Panc1 (cell line): ENCODE measurements around the gene FN3K. TPM values are rescaled to one million over a fixed set of nuclear protein-coding genes. Genes with fewer than 3 reads are reported as not detected.

Source experiments
- ATAC-seq: fragments of 200-7000 bp; cut with Tn5 transposase; 2 replicates; pipeline ENCODE4 v1.9.1; 2020; ENCODE audit warnings: mild to moderate bottlenecking, moderate library complexity
- BruUV-seq: library from RNA; stranded (reverse); fragments of 400-500 nt; replicated peaks from 2 replicates; lab custom pipeline; 2021; lab: Mats Ljungman, UMichigan
- CTCF ChIA-PET: fragments of 300-600 bp; sonication (Branson Sonifier 250); formaldehyde crosslinking; loops from one replicate; lab custom pipeline; 2022; ENCODE audit warnings: antibody characterized with exemption; lab: Charles Lee
- POLR2A ChIA-PET: fragments of 300-600 bp; sonication (Branson Sonifier 250); formaldehyde crosslinking; loops from one replicate; lab custom pipeline; 2022; ENCODE audit warnings: antibody characterized with exemption; lab: Charles Lee
- DNase-seq: peaks from one replicate; pipeline ENCODE4 v3.0.0-alpha.2; 2010; ENCODE audit warnings: low read depth, low spot score
- H3K27ac ChIP-seq: 2 replicates; pipeline ENCODE4 v1.5.1; 2011; ENCODE audit warnings: mild to moderate bottlenecking, low read length, inconsistent platforms
- H3K27me3 ChIP-seq: fragments of 200-500 bp; sonication (Bioruptor generic); 2 replicates; pipeline ENCODE4 v1.6.0; 2014; ENCODE audit warnings: low read length, inconsistent platforms; ENCODE audit not compliant: control insufficient read depth, insufficient read depth
- H3K36me3 ChIP-seq: fragments of 200-500 bp; sonication (Bioruptor generic); 2 replicates; pipeline ENCODE4 v1.5.1; 2014; ENCODE audit warnings: inconsistent platforms, mild to moderate bottlenecking, low read length, moderate library complexity; ENCODE audit not compliant: control insufficient read depth, insufficient read depth
- H3K4me1 ChIP-seq: 2 replicates; pipeline ENCODE4 v1.5.1; 2011; ENCODE audit warnings: inconsistent platforms, mild to moderate bottlenecking, low read length, moderate library complexity; ENCODE audit not compliant: control insufficient read depth, insufficient read depth
- H3K4me3 ChIP-seq, 2 experiments: 2 replicates each; pipeline ENCODE4 v1.5.1; 2011 to 2012; ENCODE audit warnings: low read depth in 2 of 2, low read length in 2 of 2, mild to moderate bottlenecking in 2 of 2, inconsistent platforms in 1 of 2, moderate library complexity in 1 of 2
- H3K9me3 ChIP-seq: fragments of 200-500 bp; sonication (Bioruptor generic); 2 replicates; pipeline ENCODE4 v1.5.1; 2014; ENCODE audit warnings: low read depth, mild to moderate bottlenecking, inconsistent platforms, low read length, moderate library complexity; ENCODE audit not compliant: control insufficient read depth, insufficient read depth
- CTCF ChIP-seq: fragments of 450-650 bp; IDR thresholded peaks from 2 replicates; pipeline ENCODE4 v1.5.1; 2017; ENCODE audit warnings: mild to moderate bottlenecking
- POLR2AphosphoS5 ChIP-seq: IDR thresholded peaks from 2 replicates; pipeline ENCODE4 v1.6.1; 2012; ENCODE audit warnings: mild to moderate bottlenecking, low read depth, low read length, moderate library complexity
- REST ChIP-seq, 2 experiments: IDR thresholded peaks; 2 replicates each; pipeline ENCODE4 v1.6.1; 2011 to 2012; ENCODE audit warnings: low read depth in 2 of 2, control low read depth in 1 of 2, low read length in 1 of 2, mild to moderate bottlenecking in 1 of 2, moderate library complexity in 1 of 2; ENCODE audit not compliant: insufficient read depth in 1 of 2
- SIN3A ChIP-seq: IDR thresholded peaks from 2 replicates; pipeline ENCODE4 v1.6.1; 2012; ENCODE audit warnings: low read depth, mild to moderate bottlenecking, low read length, moderate library complexity, borderline replicate concordance; ENCODE audit not compliant: insufficient read depth
- TCF7L2 ChIP-seq: IDR thresholded peaks from 2 replicates; pipeline ENCODE4 v1.6.1; 2011; ENCODE audit warnings: mild to moderate bottlenecking, low read depth, low read length, inconsistent platforms
- in situ Hi-C: cut with HindIII; loops from 2 replicates; pipeline ENCODE4 v1.10.0; 2016; ENCODE audit warnings: low sequenced_read_pairs, low pct_unique_long_range_greater_than_20kb
- intact Hi-C: fragments of 100-400 bp; cut with micrococcal nuclease; formaldehyde crosslinking; loops from one replicate; pipeline ENCODE4 v1.10.0; 2022; ENCODE audit not compliant: unreplicated experiment
- total RNA-seq: library from RNA; stranded (reverse); gene quantifications from one replicate; pipeline ENCODE4 v1.2.1, GENCODE V29; 2021; ENCODE audit not compliant: unreplicated experiment

The FN3K gene
- total RNA-seq, 1 experiment from 2014 or later, result 34.8 TPM

GRCh38 chr17:82751171-82751570 lies 15.8 kb downstream of the FN3K start:
- no peak for DNase-seq
- no peak overlapping the region for H3K27ac ChIP-seq
- H3K4me1 ChIP-seq, result peaks cover 24% of the 10 kb centered on the region
- TF ChIP-seq SIN3A, result 0 out of 2 replicates have a peak, but pooled peaks have one; percentile 11
- TF ChIP-seq POLR2AphosphoS5, result no peak
- BruUV-seq, result no TSS peak
- POLR2A ChIA-PET, result no interaction called here
- ATAC-seq, result peak; percentile 28
- no peaks in the 10 kb centered on the region; the same call in 1 of the 2 replicates for H3K36me3 ChIP-seq
- no peaks in the 10 kb centered on the region for H3K9me3 ChIP-seq
- CTCF ChIA-PET, result no interaction called here
- H3K27me3 ChIP-seq, result no peaks in the 10 kb centered on the region
- intact Hi-C loops (no loop called here), in situ Hi-C loops (no loop called here)
- H3K4me3 ChIP-seq, result peak overlapping the region; percentile 35 to 49

GRCh38 chr17:82751571-82752370 lies 16.4 kb downstream of the FN3K start, which contains the start of gene TBCD:
TSS of gene TBCD (plus strand) at chr17:82752065. CDS start at chr17:82752194, 129 bp downstream.
- H3K4me3 ChIP-seq, result peak within 1 kb of the TSS; percentile 83 to 84
- no TSS peak for BruUV-seq
- H3K27me3 ChIP-seq, result no peaks in the 10 kb centered on the region
- no peaks in the 10 kb centered on the region for H3K9me3 ChIP-seq
- TF ChIP-seq POLR2AphosphoS5, result peak; percentile 76
- no peak for TF ChIP-seq CTCF
- TF ChIP-seq REST (IDR thresholded peaks at IDR 0.05; ENCODE audit: insufficient read depth in 1 of 2, low read depth in 2 of 2, low read length in 1 of 2), result peak in 1 of 2 experiments; percentile 56; a peak in 1 of 4 replicates
- peak; percentile 54; the same call in 1 of the 2 replicates for TF ChIP-seq SIN3A
- TF ChIP-seq TCF7L2, result peak; percentile 92
- H3K27ac ChIP-seq, result peak within 1 kb of the TSS; percentile 91
- in situ Hi-C loops (no loop called here), intact Hi-C loops (no loop called here)
- ChIA-PET CTCF (no interaction called here), POLR2A (no interaction called here)
- H3K36me3 ChIP-seq, result no peaks in the 10 kb centered on the region; the same call in 1 of the 2 replicates
- H3K4me1 ChIP-seq, result peaks cover 24% of the 10 kb centered on the region
- DNase-seq (peak; percentile 42), ATAC-seq (peak; percentile 88)
